GM21447 (cell line): ENCODE results near the gene BAG2.

ENCODE experiments used
- ATAC-seq: cut with Tn5 transposase; IDR thresholded peaks from one replicate; pipeline ENCODE4 v1.9.1; 2021; ENCODE audit not compliant: unreplicated experiment

The BAG2 gene

GRCh38 chr6:57172136-57173055 is at the start of gene BAG2:
TSS of gene BAG2 (plus strand) at chr6:57172326. CDS start at chr6:57172698, 372 bp downstream.
- ATAC-seq: peak; percentile 86

DNA sequence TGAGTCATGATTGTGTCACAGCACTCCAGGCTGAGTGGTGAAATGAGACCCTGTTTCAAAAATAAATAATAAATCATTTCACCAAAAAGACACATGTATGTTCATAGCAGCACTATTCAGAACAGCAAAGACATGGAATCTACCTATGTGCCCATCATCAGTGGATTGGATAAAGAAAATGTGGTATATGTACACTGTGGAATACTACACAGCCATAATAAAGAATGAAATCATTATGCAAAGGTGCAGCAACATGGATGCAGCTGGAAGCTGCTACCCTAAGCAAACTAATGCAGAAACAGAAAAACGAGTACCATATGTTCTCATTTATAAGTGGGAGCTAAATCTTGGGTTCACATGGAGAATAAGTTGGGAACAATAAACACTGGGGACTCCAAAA is 49.0 kb upstream of the BAG2 start:
- no peak for ATAC-seq

DNA sequence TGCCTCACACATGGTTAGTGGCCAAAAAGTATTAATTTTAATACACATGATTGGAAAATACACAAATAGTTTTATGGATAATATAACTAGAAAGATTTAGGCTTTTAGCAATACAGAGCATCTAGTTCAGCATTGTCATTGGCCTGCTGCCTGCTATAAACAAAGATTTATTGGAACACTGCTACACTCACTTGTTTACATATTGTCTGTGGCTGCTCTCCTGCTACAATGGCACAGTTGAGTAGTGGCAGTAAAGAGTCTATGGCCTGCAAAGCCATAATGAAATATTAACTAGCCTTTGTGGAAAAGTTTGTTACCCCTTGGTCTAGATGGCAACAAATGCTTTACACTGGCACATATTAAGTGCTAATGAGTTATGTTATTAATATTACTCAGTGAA is 44.4 kb upstream of the BAG2 start:
- no peak for ATAC-seq

- ATAC-seq: no peak
Observed at GRCh38 chr6:57130661-57131177, 41.4 kb upstream of the BAG2 start.

- no peak for ATAC-seq
Observed at GRCh38 chr6:57134954-57135353, 37.2 kb upstream of the BAG2 start.

- no peak for ATAC-seq
Observed at GRCh38 chr6:57135885-57136284, 36.2 kb upstream of the BAG2 start.

- no peak for ATAC-seq
Observed at GRCh38 chr6:57137350-57137749, 34.8 kb upstream of the BAG2 start.

GRCh38 chr6:57138026-57138425 is 34.1 kb upstream of the BAG2 start:
- no peak for ATAC-seq

GRCh38 chr6:57141451-57142177 is 30.5 kb upstream of the BAG2 start:
- no peak for ATAC-seq

GRCh38 chr6:57142178-57142525 is 30.0 kb upstream of the BAG2 start:
- no peak for ATAC-seq

DNA sequence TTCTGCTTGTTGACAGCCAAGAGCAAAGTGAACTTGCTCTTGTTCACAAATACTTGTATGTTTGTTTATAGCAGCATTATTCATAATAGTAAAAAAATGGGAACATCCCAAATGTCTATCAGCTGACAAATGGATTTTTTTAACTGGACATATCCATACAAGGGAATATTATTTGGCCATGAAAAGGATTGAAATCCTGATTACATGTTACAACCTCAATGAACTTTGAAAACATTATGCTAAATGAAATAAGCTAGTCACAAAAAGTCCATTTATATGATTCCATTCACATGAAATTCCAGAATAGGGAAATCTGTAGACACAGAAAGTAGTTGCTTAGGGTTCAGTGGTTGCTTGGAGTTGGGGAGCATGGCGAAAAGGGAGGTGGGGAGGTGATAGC is 28.4 kb upstream of the BAG2 start:
- no peak for ATAC-seq

DNA sequence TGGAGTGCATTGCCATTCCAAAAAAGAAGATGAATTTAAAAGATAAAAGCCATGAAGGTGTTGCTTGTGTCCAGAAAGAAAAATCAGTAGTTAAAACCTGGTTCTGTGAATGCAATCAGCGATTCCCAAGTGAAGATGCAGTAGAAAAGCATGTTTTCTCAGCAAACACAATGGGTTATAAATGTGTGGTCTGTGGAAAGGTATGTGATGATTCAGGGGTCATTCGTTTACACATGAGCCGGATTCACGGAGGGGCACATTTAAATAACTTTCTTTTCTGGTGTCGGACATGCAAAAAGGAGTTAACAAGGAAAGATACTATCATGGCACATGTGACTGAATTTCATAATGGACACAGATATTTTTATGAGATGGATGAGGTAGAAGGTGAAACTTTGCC is 24.7 kb upstream of the BAG2 start:
- ATAC-seq: no peak

DNA sequence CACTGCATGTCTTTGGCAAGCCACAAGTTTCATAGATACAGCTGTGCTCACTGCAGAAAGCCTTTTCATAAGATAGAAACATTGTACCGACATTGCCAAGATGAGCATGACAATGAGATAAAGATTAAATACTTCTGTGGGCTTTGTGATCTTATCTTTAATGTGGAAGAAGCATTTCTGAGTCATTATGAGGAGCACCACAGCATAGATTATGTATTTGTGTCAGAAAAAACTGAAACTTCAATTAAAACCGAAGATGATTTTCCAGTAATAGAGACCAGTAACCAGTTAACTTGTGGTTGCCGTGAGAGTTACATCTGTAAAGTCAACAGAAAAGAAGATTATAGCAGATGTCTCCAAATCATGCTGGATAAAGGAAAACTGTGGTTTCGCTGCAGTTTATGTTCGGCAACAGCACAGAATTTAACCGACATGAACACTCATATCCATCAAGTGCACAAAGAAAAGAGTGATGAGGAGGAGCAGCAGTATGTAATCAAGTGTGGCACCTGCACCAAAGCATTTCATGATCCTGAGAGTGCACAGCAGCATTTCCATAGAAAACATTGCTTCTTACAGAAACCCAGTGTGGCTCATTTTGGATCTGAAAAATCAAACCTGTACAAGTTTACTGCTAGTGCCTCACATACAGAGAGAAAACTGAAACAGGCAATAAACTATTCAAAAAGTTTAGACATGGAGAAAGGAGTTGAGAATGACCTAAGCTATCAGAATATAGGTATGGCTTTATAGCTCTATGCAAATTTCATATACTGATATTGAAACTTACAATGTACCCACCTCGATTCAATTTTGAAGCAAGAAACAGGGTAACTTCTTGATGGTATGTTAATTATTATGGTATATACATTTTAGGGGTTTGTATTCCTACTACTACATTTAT is 23.9 kb upstream of the BAG2 start:
- ATAC-seq: no peak

DNA sequence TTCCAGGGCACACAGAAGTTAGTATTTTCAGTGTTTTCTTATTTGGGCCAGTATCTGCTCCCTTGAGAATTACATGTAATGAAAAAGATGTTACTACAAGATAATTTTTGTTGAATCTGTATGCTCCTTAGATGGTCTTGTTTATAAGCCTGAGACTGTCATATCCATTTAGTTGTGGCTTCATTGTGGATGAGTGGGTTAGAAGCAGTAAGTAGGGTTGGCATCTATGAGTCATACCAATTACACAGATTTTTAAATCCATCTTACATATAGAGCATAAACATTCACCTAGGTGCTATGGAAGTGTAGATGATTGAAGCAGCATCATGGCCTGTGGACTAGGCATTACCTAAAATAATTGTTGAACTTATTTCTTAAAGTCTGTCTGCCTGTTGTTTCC is 13.5 kb upstream of the BAG2 start:
- no peak for ATAC-seq

GRCh38 chr6:57159127-57159526 is 13.0 kb upstream of the BAG2 start:
- no peak for ATAC-seq

DNA sequence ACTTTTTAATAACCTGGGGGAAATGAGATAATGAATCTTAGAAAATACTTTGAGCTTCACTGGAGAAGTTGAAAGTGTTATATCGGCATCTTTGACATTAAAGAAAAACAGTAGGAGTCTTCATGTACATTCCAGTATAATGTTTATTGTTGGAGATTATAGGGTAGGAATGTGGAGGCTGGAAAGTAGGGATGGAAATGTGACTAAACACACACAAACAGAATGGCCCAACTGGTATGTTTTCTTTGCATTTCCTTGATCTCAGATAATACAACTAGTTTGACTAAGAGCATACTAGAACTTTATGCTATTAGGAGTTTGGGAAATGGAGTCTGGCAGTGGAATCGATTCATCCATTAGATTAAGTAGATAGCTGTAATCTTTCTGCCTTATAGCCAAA is 10.1 kb upstream of the BAG2 start:
- no peak for ATAC-seq

DNA sequence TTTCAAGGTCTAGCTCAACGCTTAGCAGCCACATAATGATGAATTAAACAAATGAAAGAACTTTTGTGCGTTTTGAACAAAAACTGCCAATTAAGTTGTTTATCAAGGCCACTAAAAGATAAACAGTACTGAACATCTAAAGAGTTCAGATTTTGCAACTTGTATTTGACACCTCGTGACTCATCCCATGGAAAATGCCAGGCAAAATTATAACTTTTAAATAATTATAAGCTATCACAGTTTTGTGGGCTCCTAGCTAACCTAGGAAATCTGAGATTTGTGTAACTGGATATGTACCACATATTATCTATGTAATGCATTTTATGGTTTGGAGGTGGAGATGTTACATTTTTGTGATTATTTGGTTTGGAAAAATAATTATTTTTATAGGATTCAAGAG is 9.6 kb upstream of the BAG2 start:
- ATAC-seq: no peak

- ATAC-seq: no peak
Observed at GRCh38 chr6:57163956-57164355, 8.2 kb upstream of the BAG2 start.

DNA sequence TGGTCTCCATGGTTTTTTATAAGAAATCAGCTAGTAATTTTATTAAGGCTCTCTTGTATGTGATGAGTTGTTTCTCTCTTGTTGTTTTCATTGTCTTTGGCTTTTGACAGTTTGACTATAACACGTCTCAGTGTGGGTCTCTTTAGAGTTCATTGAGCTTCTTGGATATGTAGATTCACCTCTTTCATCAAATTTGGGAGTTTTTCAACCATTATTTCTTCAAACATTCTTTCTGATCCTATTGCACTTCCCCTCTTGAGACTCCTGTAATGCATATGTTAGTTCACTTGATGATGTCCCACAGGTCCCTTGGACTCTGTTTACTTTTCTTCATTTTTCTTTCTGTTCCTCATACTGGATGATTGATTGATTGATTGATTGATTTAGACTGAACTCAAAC is 7.0 kb upstream of the BAG2 start:
- ATAC-seq: no peak

- ATAC-seq: peak; percentile 23
Observed at GRCh38 chr6:57173056-57173885, 1.1 kb downstream of the BAG2 start.
